ENCODE measurements around the gene GTF2H4. TPM values are rescaled to one million over a fixed set of nuclear protein-coding genes. Genes with fewer than 3 reads are reported as not detected.
"Not testable (repeated sequence)": the region's sequence is repeated elsewhere in the genome, so short reads cannot be mapped to it uniquely, and the experiment has no call there.

GTF2H4 gene
- total RNA-seq, 1 donor from 2014 or later, result 73.0 TPM

DNA sequence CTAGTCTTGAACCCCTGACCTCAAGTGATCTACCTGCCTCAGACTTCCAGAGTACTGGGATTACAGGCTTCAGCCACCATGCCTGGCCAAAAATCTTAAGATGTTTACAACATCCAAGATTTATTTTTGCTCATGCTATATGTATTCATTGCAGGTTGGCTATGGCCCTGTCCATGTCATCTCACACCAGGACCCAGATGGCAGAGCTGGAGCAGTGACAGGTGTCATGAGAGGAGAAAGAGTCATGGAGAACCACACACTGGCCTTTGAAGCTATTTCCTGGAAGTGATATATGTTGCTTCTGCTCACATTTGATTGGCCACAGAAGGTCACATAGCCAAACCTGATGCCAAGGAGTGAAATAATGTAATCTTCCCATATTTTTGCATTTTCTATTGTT, 37.5 kb upstream of the GTF2H4 start:
- Mint-ChIP-seq H3K27ac (peak overlapping the region; percentile 37), H3K9me3 (ENCODE audit: low read depth) (peaks cover 31% of the 10 kb centered on the region), H3K27me3 (no peaks in the 10 kb centered on the region), H3K36me3 (ENCODE audit: insufficient read depth) (peaks cover 7% of the 10 kb centered on the region), H3K4me1 (ENCODE audit: low read depth) (no peaks in the 10 kb centered on the region), H3K4me3 (ENCODE audit: low read depth) (no peak overlapping the region)
- no peak for DNase-seq (ENCODE audit: low spot score, unreplicated experiment)
- TF ChIP-seq, protein P1, sequence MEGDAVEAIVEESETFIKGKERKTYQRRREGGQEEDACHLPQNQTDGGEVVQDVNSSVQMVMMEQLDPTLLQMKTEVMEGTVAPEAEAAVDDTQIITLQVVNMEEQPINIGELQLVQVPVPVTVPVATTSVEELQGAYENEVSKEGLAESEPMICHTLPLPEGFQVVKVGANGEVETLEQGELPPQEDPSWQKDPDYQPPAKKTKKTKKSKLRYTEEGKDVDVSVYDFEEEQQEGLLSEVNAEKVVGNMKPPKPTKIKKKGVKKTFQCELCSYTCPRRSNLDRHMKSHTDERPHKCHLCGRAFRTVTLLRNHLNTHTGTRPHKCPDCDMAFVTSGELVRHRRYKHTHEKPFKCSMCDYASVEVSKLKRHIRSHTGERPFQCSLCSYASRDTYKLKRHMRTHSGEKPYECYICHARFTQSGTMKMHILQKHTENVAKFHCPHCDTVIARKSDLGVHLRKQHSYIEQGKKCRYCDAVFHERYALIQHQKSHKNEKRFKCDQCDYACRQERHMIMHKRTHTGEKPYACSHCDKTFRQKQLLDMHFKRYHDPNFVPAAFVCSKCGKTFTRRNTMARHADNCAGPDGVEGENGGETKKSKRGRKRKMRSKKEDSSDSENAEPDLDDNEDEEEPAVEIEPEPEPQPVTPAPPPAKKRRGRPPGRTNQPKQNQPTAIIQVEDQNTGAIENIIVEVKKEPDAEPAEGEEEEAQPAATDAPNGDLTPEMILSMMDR (IDR thresholded peaks at IDR 0.05; ENCODE audit: unreplicated experiment), result no peak

DNA sequence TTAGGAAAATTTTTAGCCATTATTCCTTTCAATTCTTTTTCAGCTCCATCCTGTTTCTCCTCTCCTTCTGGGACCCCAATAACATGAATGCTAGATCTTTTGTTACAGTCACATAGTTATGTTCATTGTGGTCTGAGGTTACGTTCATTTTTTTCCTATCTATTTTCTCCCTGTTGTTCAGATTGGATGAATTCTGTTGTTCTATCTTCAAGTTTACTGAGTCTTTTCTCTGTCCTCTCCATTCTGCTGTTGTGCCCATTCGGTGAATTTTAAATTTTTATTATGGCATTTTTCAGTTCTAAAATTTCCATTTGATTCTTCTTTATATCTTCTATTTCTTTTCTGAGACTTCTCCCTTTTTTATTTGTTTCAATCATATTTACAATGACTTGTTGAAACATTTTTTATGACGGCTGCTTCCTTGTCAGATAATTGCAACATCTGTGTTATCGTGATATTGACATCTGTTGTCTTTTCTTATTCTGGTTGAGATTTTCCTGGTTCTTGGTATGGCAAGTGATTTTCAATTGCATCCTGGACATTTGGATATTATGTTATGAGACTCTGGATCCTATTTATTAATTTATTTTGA, 36.3 kb upstream of the GTF2H4 start:
- TF ChIP-seq, protein P1 (IDR thresholded peaks at IDR 0.05; ENCODE audit: unreplicated experiment), result no peak
- no peak for DNase-seq (ENCODE audit: low spot score, unreplicated experiment)
- H3K9me3 Mint-ChIP-seq (ENCODE audit: low read depth), result peaks cover 31% of the 10 kb centered on the region
- no peak overlapping the region for H3K4me3 Mint-ChIP-seq (ENCODE audit: low read depth)
- H3K4me1 Mint-ChIP-seq (ENCODE audit: low read depth), result no peaks in the 10 kb centered on the region
- no peaks in the 10 kb centered on the region for H3K27me3 Mint-ChIP-seq
- H3K27ac Mint-ChIP-seq, result no peak overlapping the region
- H3K36me3 Mint-ChIP-seq (ENCODE audit: insufficient read depth), result peaks cover 7% of the 10 kb centered on the region

DNA sequence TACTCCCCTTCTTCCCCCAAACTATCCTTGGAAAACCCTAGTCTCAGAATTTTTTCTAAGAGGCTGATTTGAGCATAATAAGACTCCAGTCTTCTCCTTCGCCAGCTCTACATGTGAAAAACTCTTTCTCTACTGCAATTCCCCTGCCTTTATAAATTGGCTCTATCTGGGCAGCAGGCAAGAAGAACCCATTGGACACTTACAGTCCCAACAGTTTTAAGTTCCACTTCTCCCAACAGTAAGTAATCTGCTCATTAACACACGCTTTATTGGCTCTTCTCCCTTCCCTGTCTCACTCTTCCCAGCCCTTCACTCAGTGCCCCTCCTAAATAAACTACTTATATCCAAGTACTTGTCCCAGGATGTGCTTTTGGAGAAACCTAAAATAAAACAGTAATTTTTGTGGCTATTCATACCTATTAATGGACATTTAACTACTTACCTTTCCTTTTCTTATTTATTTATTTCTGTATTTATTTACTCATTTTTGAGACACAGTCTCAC, 34.8 kb upstream of the GTF2H4 start:
- H3K36me3 Mint-ChIP-seq (ENCODE audit: insufficient read depth), result peaks cover 7% of the 10 kb centered on the region
- H3K4me1 Mint-ChIP-seq (ENCODE audit: low read depth), result peaks cover 4% of the 10 kb centered on the region
- peaks cover 31% of the 10 kb centered on the region for H3K9me3 Mint-ChIP-seq (ENCODE audit: low read depth)
- TF ChIP-seq, protein P1 (IDR thresholded peaks at IDR 0.05; ENCODE audit: unreplicated experiment), result no peak
- no peak overlapping the region for H3K4me3 Mint-ChIP-seq (ENCODE audit: low read depth)
- H3K27ac Mint-ChIP-seq, result no peak overlapping the region
- DNase-seq (ENCODE audit: low spot score, unreplicated experiment), result no peak
- H3K27me3 Mint-ChIP-seq, result no peaks in the 10 kb centered on the region

DNA sequence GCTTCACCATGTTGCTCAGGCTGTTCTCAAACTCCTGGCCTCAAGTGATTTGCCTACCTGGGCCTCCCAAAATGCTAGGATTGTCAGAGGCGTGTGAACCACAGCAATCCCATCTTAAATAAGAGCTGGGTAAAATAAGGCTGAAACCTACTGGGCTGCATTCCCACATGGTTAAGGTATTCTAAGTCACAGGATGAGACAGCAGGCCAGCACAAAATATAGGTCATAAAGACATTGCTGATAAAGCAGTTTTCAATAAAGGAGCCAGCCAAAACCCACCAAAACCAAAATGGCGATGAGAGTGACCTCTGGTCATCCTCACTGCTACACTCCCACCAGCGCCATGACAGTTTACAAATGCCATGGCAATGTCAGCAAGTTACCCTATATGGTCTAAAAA, 34.2 kb upstream of the GTF2H4 start:
- H3K9me3 Mint-ChIP-seq (ENCODE audit: low read depth), result peaks cover 28% of the 10 kb centered on the region
- not testable (repeated sequence) for H3K36me3 Mint-ChIP-seq (ENCODE audit: insufficient read depth)

DNA sequence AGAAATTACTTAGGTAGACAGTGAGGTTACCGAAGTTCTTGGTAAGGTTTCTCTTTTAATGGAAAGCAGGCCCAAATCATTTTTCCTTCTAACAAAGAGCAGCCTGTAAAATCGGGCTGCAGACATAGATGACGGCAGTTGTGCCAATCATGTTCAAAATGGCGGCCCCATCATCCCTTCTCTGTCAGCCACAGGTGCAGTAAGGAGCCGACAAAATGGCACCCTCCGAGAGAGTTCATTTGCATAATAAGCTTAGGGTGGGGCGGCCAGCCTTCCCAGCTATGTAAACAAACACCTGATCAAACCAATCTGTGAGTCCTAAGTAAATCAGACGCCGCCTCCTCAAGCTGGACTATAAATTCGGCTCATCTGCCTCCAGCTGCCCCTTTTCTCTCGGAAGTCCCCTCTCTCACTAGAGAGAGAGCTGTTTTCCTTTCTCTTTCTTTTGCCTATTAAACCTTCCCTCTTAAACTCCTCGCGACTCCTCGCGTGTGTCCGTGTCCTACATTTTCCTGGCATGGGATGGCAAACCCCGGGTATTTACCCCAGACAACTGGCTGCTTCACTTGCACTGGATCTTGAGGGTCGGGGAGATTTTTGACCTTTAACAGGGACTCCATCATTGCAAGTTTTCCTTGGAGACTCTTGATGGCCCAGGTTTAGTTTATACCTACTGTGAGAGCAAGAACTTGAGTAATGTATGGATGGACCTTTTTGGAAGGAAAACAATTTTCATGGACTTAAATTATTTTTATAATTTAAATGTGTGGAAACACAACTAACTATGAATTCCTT, 32.6 kb upstream of the GTF2H4 start:
- Mint-ChIP-seq H3K36me3 (ENCODE audit: insufficient read depth) (peaks cover 4% of the 10 kb centered on the region), H3K4me1 (ENCODE audit: low read depth) (peaks cover 4% of the 10 kb centered on the region), H3K27ac (no peak overlapping the region), H3K9me3 (ENCODE audit: low read depth) (peaks cover 18% of the 10 kb centered on the region), H3K27me3 (peaks cover 5% of the 10 kb centered on the region), H3K4me3 (ENCODE audit: low read depth) (no peak overlapping the region)
- DNase-seq (ENCODE audit: low spot score, unreplicated experiment), result no peak
- TF ChIP-seq, protein P1 (IDR thresholded peaks at IDR 0.05; ENCODE audit: unreplicated experiment), result no peak

More for the DNA sequence above, 34.2 kb upstream of the GTF2H4 start:
- H3K4me3 Mint-ChIP-seq (ENCODE audit: low read depth); H3K4me1 Mint-ChIP-seq (ENCODE audit: low read depth); DNase-seq (ENCODE audit: low spot score, unreplicated experiment); H3K27me3 Mint-ChIP-seq; H3K27ac Mint-ChIP-seq: not testable (repeated sequence)

Data from progenitor cell of endocrine pancreas (in vitro differentiated cells).